CMK (cell line): ENCODE measurements around the gene ERP29.
"Not testable (repeated sequence)": the region's sequence is repeated elsewhere in the genome, so short reads cannot be mapped to it uniquely, and the experiment has no call there.

Source experiments
- DNase-seq: peaks from one replicate; pipeline ENCODE4 v3.0.0-alpha.2; 2010; ENCODE audit warnings: low read depth

ERP29 gene

DNA sequence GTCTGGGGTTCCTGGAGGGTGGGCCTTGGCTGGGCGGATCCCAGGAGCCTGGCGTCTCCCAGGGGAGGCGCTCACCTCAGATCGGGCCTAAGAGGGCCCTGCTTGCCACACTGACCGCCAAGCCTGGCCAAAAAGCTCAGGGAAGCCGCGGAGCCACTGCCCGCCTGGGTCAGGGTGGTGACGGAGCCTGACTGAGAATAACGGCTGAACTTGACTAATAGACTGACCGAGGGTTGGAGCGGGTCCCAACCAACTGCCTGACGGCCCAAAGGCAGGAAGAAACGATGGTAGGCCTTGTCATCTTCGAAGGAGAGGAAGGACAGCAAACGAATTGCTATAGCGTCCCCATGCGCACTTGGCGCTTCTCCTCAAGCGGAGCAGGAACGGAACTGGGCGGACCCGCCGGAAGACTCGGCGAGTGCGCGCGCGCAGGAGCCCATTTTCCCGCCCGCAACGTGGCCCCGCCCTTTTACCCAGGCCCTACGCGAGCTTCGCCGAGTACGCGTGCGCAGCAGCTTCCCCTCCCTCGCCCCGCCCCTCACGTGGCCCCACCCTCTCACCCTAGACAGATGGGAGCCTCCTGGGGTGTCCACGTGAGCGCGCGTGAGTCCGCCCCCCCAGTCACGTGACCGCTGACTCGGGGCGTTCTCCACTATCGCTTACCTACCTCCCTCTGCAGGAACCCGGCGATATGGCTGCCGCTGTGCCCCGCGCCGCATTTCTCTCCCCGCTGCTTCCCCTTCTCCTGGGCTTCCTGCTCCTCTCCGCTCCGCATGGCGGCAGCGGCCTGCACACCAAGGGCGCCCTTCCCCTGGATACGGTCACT, at the start of gene ERP29, which contains the start of gene TMEM116:
Gene ERP29, plus strand, starts transcription at position 652 of the 826 bp plus-strand sequence. Its CDS starts 40 bp downstream, at position 692.
Gene TMEM116, minus strand, starts transcription at position 391 of the 826 bp plus-strand sequence. CDS start 7,895 bp downstream, outside the sequence.
- DNase-seq = peak; percentile 97

DNA sequence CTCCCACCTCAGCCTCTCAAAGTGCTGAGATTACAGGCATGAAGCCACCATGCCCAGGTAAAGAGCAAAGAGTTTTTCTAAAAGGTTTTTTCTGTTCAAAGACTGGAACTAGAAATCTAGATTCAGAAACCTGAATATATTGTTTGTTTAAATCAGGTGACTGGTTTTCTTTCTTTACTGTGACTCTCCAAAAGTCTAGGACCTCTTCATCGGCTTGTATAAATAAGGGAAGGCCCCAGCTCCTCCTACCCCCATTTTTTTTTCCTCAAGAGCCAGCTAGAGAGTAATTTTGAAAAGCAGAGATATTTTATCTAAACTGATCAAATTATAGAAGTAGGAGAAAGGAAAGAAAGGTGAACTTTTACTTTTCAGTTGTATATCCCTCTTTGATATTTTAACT, 48.3 kb upstream of the ERP29 start:
- no peak for DNase-seq

DNA sequence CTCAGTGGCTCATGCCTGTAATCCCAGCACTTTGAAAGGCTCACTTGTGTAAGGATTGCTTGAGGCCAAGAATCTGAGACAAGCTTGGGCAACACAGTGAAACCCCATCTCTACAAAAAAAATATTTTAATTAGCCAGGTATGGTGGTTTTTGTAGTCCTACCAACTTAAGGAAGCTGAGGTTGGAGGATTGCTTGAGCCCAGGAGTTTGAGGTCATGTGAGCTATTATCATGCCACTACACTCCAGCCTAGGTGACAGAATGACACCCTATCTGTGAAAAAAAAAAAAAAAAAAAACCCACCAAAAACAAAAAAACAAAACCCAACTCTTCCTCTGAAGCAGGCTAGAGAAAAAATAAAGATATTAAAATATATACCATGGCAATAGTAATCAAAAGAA, 41.4 kb upstream of the ERP29 start:
- DNase-seq = no peak

DNA sequence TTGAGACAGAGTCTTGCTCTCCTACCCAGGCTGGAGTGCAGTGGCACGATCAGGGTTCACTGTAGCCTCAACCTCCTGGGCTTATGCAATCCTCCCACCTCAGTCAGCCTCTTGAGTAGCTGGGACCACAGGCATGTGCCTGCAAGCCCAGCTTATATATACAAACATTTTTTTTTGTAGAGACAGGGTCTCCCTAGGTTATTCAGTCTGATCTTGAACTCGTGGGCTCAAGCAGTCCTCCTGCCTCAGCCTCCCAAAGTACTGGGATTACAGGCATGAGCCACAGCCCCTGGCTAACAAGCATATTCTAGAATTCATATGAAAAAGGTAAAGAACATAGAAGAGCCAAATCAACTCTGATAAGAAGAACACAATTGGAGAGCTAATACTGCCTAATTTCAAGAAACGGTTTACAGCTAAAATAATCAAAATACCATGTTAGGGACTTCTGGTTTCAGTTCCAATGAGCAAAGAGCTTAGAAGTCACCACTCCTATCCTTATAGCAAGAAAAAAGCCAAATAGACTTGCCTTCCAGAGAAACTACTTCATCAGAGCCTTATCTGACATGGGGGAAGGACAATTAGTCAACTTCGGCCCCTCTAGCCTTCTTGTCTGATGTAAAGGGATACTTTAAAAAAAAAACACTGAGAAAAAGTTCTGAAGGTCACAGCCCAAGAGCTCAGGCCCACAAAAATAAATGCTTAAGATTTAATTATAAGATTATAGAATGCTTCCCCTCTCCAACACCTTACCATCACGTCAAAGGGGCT, 37.9 kb upstream of the ERP29 start:
- DNase-seq = no peak

DNA sequence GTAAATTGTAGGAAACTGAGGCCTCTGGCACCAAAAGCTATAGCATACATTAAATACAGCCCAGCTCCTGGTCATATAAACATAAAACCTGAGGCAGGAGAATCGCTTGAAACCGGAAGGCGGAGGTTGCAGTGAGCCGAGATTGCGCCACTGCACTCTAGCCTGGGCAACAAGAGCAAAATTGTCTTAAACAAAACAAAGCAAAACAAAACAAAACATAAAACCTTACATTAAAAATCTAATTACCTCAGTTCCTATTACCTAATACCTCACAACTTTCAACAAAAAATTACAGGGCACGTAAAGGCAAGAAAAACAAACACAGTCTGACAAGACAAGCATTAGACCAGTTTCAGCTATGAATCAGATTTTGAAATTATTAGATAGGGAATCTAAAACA, 36.9 kb upstream of the ERP29 start:
- no peak for DNase-seq

DNA sequence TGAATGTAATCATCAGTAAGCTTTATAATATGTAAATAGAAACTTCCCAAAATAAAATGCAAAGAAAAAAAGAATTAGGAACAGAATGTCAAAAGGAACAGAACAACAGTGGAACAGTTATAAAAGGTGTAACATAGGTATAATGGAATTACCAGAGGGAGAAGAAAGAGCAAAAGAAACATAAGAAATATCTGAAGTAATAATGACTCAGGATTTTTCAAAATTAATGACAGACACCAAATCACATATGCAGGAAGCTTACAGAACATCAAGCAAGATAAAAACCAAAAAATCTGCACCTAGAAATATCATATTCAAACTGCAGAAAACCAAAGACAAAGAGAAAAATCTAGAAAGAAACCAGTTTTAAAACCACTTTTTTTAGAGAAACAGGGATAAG, 36.4 kb upstream of the ERP29 start:
- no peak for DNase-seq

DNA sequence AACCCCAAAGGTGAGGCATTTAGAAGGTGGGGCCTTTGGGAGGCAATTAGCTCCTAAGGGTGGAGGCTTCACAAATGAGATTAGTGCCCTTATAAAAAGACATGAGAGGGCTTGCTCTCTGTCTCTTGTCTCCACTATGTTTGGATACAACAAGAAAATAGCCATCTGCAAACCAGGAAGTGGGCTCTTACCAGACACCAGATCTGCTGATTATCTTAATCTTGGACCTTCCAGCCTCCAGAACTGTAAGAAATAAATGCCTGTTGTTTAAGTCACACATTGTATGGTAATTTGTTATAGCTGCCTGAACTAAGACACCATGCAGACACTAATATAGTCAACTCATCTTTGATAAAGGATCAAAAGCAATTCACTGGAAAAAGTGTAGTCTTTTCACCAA, 34.7 kb upstream of the ERP29 start:
- DNase-seq = no peak

DNA sequence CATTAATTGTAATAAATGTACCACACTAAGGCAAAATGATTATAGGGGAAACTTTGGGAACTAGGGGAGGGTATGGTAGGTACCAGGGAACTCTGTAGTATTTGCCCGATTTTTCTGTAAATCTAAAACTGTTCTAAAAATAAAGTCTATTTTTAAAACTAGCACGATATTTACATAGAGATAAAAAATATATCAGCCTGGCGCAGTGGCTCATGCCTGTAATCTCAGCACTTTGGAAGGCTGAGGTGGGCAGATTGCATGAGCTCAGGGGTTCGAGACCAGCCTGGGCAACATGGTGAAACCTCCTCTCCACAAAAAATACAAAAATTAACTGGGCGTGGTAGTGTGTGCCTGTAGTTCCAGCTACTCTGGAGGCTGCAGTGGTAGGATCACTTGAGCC, 32.6 kb upstream of the ERP29 start:
- no peak for DNase-seq

DNA sequence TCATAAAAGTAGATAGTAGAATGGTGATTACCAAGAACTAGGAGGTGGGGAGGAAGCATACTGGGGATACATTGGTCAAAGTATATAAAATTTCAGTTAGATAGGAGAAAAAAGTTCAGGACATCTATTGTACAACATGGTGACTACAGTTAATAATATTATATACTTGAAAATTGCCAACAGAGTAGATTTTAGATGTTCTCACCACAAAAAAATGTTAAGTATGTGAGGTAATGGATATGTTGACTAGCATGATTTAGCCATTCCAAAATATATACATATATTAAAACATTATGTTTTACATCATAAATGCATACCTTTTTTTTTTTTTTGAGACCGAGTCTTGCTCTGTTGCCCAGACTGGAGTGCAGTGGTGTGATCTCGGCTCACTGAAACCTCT, 31.2 kb upstream of the ERP29 start:
- no peak for DNase-seq

DNA sequence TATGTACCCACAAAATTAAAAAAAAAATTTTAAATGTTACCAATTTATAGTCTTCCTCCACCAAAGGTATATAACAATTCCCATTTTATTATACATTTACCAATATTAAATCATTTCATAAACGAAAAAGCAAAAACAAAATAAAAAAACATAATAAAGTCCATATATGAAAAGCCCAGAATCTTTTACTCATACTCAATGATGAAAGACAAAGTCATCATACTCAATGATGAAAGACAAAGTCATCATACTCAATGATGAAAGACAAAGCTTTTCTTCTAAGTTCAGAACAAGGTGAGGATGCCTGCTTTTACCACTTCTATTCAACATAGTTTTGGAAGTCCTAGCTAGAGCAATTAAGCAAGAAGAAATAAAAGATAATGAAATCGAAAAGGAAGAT, 28.4 kb upstream of the ERP29 start:
- no peak for DNase-seq

DNA sequence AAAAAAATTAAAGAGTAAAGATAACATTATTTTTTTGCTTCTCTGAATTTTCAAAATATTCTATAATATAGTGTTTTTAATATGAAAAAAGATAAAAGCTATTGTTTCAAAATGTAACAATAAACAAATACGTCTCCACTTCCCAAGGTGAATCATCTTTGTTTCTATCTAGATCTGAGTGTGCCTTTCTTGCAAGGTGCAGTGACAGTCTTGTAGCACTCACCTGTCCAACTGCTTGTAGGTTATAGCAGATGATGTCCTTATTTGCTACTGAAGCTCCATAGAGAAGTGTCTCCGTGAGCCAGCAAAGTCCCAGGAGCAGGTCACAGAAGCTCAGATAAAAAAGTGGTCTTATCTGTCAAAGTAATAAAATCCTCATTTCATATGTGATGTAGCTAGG, 21.7 kb upstream of the ERP29 start:
- DNase-seq = no peak

DNA sequence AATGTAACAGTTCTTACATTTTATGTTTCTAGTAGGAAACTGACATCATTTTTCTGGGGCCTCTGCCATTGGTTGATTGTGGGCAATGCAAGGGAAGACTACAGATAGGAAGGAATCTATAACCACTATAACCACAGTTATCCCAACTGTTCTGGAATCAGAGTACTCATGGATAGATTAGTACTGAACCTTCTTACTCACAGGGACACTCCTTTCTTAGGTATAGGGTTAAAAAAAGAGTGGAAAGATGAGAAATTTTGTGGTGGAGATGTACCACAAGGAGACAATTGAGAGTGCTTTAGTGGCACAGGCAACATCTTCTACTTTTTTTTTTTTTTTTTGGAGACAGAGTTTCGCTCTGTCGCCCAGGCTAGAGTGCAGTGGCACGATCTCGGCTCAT, 21.3 kb upstream of the ERP29 start:
- no peak for DNase-seq

DNA sequence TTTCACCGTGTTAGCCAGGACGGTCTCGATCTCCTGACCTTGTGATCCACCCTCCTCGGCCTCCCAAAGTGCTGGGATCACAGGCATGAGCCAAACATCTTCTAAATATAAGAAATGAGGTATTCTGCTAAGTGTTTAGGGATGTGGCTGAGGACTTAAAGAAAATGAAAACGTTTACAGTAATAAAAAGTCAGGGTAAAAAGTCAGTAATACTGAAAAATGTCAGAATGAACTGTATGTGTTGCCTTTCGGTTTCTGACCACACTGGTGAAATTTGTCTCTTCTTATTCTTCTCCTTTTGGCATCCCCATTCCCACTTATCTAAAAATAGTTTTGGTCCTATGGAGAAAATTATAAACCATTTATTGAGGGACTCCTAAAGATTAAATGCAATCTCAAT, 20.8 kb upstream of the ERP29 start:
- no peak for DNase-seq

DNA sequence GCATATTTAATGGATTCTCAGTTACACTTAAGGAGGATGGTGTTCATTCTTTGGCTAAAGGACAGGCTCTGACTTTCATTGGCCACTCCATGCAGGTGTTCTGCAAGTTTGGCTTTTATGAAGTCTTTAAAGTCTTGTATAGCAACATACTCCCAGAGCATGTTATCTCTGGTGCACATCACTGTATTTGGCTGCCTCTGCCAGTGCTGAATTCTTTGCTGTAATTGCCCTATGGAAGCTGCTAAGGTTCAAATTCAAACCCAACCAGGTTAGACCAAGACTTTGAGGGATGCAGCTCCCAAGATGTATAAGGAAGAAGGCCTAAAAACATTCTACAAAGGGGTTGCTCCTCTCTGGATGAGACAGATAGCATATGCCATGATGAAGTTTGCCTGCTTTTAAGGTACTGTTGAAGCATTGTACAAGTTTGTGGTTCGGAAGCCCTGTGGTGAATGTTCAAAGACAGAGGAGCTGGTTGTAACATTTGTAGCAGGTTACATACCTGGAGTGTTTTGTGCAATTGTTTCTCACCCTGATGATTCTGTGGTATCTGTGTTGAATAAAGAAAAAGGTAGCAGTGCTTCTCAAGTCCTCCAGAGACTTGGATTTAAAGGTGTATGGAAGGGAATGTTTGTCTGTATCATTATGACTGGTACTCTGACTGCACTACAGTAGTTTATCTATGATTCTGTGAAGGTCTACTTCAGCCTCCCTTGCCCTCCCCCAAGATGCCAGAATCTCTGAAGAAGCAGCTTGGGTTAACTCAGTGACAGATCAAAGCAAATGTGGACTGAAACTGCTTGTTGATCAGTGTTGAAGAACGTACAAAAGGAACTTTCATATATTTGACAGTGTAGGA, 19.7 kb upstream of the ERP29 start:
- DNase-seq = no peak

DNA sequence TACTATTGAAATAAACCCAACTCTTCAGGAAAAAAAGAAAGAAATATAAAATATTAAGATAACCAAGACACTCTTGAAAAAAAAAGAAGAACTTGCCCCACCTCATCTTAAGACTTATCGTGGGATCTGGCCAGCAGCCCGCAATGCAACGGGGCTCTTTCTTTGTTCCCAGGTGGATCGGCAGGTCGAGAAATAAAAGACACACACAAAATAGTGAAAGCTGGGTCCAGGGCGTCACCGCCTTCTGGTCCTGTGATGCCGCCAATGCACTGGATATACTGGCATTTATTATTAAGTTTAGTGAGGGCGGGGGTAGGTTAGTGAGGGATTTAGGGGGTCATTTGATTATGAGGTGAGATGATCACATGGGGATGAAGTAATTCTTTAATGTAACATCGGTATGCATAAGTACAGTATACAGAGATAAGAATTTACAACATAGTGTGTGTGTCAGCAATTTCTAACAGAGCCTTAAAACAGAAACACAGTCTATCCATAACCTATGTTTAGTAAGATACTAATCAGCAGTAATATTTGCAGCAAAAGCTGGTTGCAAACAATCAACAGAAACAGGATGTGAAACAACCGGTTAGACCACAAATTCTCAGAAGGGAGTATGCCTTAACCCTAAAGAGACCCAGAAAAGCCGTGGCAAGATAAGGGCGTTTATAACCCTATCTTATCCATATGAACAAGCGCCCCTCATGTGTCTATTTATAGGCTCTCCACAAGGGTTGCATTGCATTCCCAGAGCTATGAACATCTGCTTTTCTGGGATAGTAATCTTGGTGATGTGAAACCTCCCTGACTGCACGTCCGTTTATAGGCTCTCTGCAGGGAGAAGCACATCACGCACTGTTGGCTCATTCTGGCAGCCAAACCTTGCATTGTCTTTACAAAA, 18.8 kb upstream of the ERP29 start:
- DNase-seq = peak; percentile 82

DNA sequence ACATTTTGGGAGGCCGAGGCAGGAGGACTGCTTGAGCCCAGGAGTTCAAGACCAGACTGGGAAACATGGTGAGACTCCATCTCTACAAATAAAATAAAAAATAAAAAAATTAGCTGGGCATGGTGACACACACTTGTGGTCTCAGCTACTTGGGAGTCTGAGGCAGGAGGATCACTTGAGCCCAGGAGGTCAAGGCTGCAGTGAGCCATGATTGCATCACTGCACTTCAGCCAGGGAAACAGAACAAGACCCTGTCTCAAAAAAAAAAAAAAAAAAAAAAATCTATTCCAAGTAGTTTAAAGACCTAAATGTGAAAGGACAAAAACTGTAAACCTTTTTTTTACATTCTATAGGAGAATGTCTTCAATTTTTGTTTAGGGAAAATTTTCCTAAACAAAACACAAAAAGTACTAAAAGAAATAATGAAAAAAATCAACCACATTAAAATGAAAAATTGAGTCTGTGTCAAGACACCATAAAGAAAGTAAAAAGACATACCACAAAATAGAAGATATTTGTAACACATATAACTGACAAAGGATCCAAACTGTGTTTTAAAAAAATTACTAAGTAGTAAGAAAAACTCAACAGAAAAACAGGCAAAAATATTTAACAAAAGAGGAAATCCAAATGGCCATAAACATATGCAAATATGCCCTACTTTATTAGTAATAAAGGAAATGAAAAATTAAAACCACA, 17.3 kb upstream of the ERP29 start:
- DNase-seq = no peak

DNA sequence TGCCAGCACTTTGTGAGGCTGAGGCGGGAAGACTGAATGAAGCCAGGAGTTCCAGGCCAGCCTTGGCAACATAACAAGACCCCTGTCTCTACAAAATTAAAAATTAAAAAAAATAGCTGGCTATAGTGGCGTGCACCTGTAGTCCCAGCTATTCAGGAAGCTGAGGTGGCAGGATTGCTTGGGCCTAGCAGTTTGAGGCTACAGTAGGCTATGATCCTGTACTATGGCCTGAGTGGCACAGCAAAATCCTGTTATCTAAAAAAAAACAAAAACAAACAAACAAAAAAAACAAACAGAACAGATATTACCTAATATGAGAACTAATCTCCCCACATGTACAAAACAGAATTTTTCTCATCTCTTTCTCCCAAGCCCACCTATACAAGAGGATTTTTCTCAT, 15.9 kb upstream of the ERP29 start:
- DNase-seq = no peak

DNA sequence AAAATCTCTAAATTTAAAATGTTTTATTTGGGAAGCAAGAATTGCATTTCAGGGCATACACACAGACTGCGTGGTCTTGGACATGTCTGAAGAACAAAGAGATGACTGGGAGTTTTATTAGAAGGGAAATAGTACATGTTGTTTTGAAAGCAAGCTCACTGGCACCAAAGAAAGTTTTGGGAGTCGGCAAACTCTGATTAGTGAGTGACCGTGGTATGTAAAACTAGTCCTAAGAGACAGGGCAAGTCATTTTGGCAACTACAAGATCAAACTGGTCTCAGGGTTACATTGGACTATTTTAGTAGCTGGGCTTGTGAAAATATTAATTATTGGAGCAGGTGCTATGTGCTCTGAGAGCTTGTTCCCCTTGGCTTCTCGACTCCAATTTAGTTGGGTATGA, 15.2 kb upstream of the ERP29 start:
- no peak for DNase-seq

DNA sequence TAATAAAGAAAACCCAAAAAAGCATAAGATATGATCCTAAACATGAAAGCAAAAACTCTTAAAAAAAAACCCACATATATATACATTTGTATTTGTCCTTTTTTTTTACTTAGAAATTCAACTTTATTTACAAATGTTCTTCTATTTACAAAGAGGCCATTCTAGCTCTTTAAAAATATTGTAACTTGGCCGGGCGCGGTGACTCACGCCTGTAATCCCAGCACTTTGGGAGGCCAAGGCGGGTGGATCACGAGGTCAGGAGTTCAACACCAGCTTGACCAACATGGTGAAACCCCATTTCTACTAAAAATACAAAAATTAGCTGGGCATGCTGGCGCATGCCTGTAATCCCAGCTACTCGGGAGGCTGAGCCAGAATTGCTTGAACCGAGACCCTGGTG, 14.1 kb upstream of the ERP29 start:
- DNase-seq = not testable (repeated sequence)

DNA sequence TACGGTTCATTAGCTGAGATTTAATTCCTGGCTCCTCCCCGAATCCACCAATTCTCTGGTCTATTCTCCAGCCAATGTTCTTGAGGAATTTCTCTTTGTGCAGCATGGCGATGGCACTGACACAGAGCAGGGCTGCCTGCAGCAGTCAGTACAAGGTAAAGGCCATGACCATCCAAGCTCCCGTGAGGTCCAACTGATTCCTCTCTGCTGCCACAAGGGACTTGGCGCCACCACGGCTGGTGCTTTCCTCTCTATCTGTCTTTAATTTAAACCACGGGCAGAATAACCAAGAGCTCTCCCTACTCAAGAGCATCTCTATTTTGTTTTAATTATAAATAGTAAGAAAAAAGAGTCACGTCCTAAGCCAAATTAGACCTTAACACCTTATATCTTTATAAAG, 12.4 kb upstream of the ERP29 start:
- DNase-seq = no peak

DNA sequence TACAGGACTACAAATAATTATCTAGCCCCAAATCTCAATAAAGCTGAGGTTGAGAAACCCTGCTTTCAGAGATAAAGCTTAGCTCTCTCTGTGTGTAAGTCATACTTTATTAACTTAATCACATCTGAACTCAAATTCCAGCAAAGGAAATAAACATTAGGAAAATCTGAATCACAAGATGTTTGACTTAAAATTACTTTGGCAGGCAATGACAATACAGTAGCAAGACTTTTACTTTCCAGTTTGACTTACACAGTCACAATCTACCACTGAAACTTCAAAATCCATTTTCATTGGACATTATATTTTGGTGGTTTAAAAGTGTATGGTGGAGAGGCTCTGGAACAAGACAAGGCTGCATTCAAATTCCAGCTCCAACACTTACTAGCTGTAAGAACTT, 11.7 kb upstream of the ERP29 start:
- DNase-seq = no peak
